Measurements from ENCODE around the gene RUNDC1.
A peak's percentile ranks its signal among the peaks of the same experiment; 100 is the strongest.
"Not testable (repeated sequence)": the region's sequence is repeated elsewhere in the genome, so short reads cannot be mapped to it uniquely, and the experiment has no call there.

RUNDC1 gene

GRCh38 chr17:42953669-42954068 lies 26.7 kb upstream of the RUNDC1 start:
- no peak for DNase-seq (ENCODE audit: low read depth, low spot score)
- POLR2A ChIA-PET: no interaction called here
- CTCF ChIA-PET: interaction anchor here (1.3 kb wide), 1 partner anchor 110 kb away, joined by 3 read pairs; no protein-coding TSS in a partner anchor
- no peak for TF ChIP-seq CTCF (IDR thresholded peaks at IDR 0.05; ENCODE audit: insufficient read depth, low read length, missing control alignments)
- no peak overlapping the region for H3K4me3 ChIP-seq (ENCODE audit: low read depth, low read length)

- no peak for TF ChIP-seq CTCF (IDR thresholded peaks at IDR 0.05; ENCODE audit: insufficient read depth, low read length, missing control alignments)
- peak; percentile 71 for DNase-seq (ENCODE audit: low read depth, low spot score)
- POLR2A ChIA-PET: interaction anchor here (0.6 to 1.0 kb wide), 3 partner anchors 11 to 34 kb away, joined by 3 to 4 read pairs (median 3); partner anchors contain the start of gene RPL27
- CTCF ChIA-PET: interaction anchor here (0.8 to 1.5 kb wide), 5 partner anchors 9 to 44 kb away, joined by 3 to 4 read pairs (median 4); no protein-coding TSS in a partner anchor
- peak within 1 kb of the TSS; percentile 91 for H3K4me3 ChIP-seq (ENCODE audit: low read depth, low read length)
These were observed 16.0 kb upstream of the RUNDC1 start, which contains the start of gene AARSD1 for GRCh38 chr17:42964161-42964932. AARSD1 (minus strand) TSS chr17:42964454; CDS start chr17:42964440, 14 bp downstream.

GRCh38 chr17:42967925-42968324 lies 12.4 kb upstream of the RUNDC1 start:
- TF ChIP-seq CTCF (IDR thresholded peaks at IDR 0.05; ENCODE audit: insufficient read depth, low read length, missing control alignments): no peak
- POLR2A ChIA-PET: no interaction called here
- DNase-seq (ENCODE audit: low read depth, low spot score): no peak
- H3K4me3 ChIP-seq (ENCODE audit: low read depth, low read length): no peak overlapping the region
- CTCF ChIA-PET: interaction anchor here (0.7 to 2.5 kb wide), 3 partner anchors 11 to 120 kb away, joined by 3 to 8 read pairs (median 3); partner anchors contain the start of gene RPL27

DNA sequence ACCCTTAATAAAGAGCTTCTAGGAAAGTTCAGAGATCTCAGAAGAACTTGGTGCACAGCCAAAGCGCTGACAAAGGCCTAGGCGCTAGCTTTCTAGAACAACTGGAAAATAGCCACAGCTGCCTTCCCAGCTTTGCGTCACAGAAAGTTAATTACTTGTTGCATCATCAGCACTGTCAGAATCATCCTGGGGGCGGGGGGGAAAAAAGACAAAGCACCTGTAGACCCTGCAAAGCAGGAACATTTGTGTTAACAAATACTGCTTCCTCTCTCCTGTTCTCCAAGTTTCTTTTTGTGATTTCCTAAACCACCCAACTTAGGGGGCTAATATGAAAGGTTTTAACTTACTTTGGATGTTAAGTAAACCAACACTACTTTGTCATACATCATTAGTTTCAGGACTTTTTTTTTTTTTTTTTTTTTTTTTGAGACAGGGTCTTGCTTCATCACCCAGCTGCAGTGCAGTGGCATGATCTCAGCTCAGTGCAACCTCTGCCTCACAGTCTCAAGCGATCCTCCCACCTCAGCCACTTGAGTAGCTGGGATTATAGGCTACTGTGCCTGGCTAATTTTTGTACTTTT lies 11.3 kb upstream of the RUNDC1 start:
- ChIA-PET CTCF (interaction anchor here (1.1 to 2.5 kb wide), 3 partner anchors 18 to 121 kb away, joined by 3 to 8 read pairs (median 3); partner anchors contain the start of gene RPL27), POLR2A (no interaction called here)
- H3K4me3 ChIP-seq (ENCODE audit: low read depth, low read length): no peak overlapping the region
- no peak for TF ChIP-seq CTCF (IDR thresholded peaks at IDR 0.05; ENCODE audit: insufficient read depth, low read length, missing control alignments)
- no peak for DNase-seq (ENCODE audit: low read depth, low spot score)

DNA sequence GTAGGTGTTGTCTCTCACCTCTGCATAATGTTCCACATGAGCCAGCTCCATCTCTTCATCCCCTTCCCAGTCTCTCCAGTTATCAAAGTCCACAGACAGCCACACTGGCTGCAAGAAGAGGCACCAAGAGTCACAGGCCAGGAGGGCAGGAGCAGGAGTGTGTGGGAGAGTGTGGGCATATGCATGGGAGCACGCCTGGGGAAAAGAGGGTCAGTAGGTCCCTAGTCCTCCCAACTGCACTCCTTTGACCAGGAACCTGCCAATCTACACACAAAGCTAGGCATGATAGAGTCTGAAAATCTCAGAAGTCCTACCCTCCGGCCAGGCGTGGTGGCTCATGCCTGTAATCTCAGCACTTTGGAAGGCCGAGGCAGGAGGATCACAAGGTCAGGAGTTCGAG lies 8.8 kb upstream of the RUNDC1 start:
- DNase-seq (ENCODE audit: low read depth, low spot score): no peak
- H3K4me3 ChIP-seq (ENCODE audit: low read depth, low read length): no peak overlapping the region
- CTCF ChIA-PET: interaction anchor here (0.8 kb wide), 1 partner anchor 26 kb away, joined by 3 read pairs; no protein-coding TSS in a partner anchor
- POLR2A ChIA-PET: no interaction called here
- TF ChIP-seq CTCF (IDR thresholded peaks at IDR 0.05; ENCODE audit: insufficient read depth, low read length, missing control alignments): no peak

GRCh38 chr17:42973323-42973722 lies 7.0 kb upstream of the RUNDC1 start:
- CTCF ChIA-PET; DNase-seq (ENCODE audit: low read depth, low spot score); POLR2A ChIA-PET; H3K4me3 ChIP-seq (ENCODE audit: low read depth, low read length): not testable (repeated sequence)

Data from AG04449 (cell line).